ENCODE results near the gene A4GALT. TPM values are rescaled to one million over a fixed set of nuclear protein-coding genes. Genes with fewer than 3 reads are reported as not detected.
A peak's percentile ranks its signal among the peaks of the same experiment; 100 is the strongest.

Gene A4GALT
- total RNA-seq, 2 donors from 2014 or later: 34.7 to 40.0 TPM

- intact Hi-C loops (cut with DNase I): no loop called here
- WGBS: 79% methylated on average over 5 of the region's 5 CpGs
- TF ChIP-seq CTCF (IDR thresholded peaks at IDR 0.05): no peak
- no peak for TF ChIP-seq POLR2AphosphoS5 (IDR thresholded peaks at IDR 0.05)
- TF ChIP-seq POLR2A (IDR thresholded peaks at IDR 0.05): no peak
- Histone ChIP-seq H3K4me1 (replicated peaks) (peaks cover under 1% of the 10 kb centered on the region), H3K27me3 (replicated peaks; ENCODE audit: insufficient read depth) (no peaks in the 10 kb centered on the region), H3K9me3 (no peaks in the 10 kb centered on the region), H3K4me3 (no peak overlapping the region), H3K27ac (no peak overlapping the region), H3K36me3 (no peaks in the 10 kb centered on the region)
- DNase-seq (ENCODE audit: low spot score): no peak
Observed at GRCh38 chr22:42724062-42724461, 3.4 kb upstream of the A4GALT start.

- no peaks in the 10 kb centered on the region for H3K27me3 ChIP-seq (replicated peaks; ENCODE audit: insufficient read depth)
- H3K9me3 ChIP-seq: no peaks in the 10 kb centered on the region
- WGBS: 3% methylated on average over 13 of the region's 22 CpGs
- TF ChIP-seq POLR2A (IDR thresholded peaks at IDR 0.05) (no peak), CTCF (IDR thresholded peaks at IDR 0.05) (no peak), POLR2AphosphoS5 (IDR thresholded peaks at IDR 0.05) (no peak)
- intact Hi-C loops (cut with DNase I): no loop called here
- peak overlapping the region; percentile 88 to 91 for H3K27ac ChIP-seq
- DNase-seq (ENCODE audit: low spot score): no peak
- peak overlapping the region; percentile 83 to 88 for H3K4me3 ChIP-seq
- H3K36me3 ChIP-seq: no peaks in the 10 kb centered on the region
- peaks cover 7% of the 10 kb centered on the region for H3K4me1 ChIP-seq (replicated peaks)
Observed at GRCh38 chr22:42721045-42721434, 370 bp upstream of the A4GALT start.

- TF ChIP-seq POLR2A (IDR thresholded peaks at IDR 0.05): no peak
- TF ChIP-seq CTCF (IDR thresholded peaks at IDR 0.05): no peak
- no peak for TF ChIP-seq POLR2AphosphoS5 (IDR thresholded peaks at IDR 0.05)
- 18% methylated on average over 36 of the region's 37 CpGs for WGBS
- intact Hi-C loops (cut with DNase I): loop anchor here (5.0 kb wide), 1 partner anchor 57 kb away; no protein-coding TSS in a partner anchor
- Histone ChIP-seq H3K27me3 (replicated peaks; ENCODE audit: insufficient read depth) (no peaks in the 10 kb centered on the region), H3K9me3 (no peaks in the 10 kb centered on the region), H3K36me3 (no peaks in the 10 kb centered on the region), H3K27ac (peak overlapping the region; percentile 88 to 91), H3K4me3 (peak overlapping the region; percentile 83 to 88), H3K4me1 (replicated peaks) (peaks cover 7% of the 10 kb centered on the region)
- DNase-seq (ENCODE audit: low spot score): no peak
Observed at GRCh38 chr22:42719656-42720262, 911 bp downstream of the A4GALT start.

GRCh38 chr22:42719133-42719532 is 1.5 kb downstream of the A4GALT start:
- intact Hi-C loops (cut with DNase I): loop anchor here (5.0 kb wide), 1 partner anchor 57 kb away; no protein-coding TSS in a partner anchor
- no peak for DNase-seq (ENCODE audit: low spot score)
- peak; percentile 16 for TF ChIP-seq POLR2A (IDR thresholded peaks at IDR 0.05)
- peak; percentile 45 for TF ChIP-seq POLR2AphosphoS5 (IDR thresholded peaks at IDR 0.05)
- TF ChIP-seq CTCF (IDR thresholded peaks at IDR 0.05): peak in 2 of 4 experiments; percentile 41 to 46
- Histone ChIP-seq H3K4me3 (peak overlapping the region; percentile 83 to 88), H3K27ac (peak overlapping the region; percentile 88 to 91), H3K4me1 (replicated peaks) (peaks cover 7% of the 10 kb centered on the region), H3K27me3 (replicated peaks; ENCODE audit: insufficient read depth) (no peaks in the 10 kb centered on the region), H3K36me3 (no peaks in the 10 kb centered on the region), H3K9me3 (no peaks in the 10 kb centered on the region)
- 20% methylated on average over 2 of the region's 2 CpGs for WGBS
